ENCODE results near the gene FUS.
A peak's percentile ranks its signal among the peaks of the same experiment; 100 is the strongest.

Gene FUS

DNA sequence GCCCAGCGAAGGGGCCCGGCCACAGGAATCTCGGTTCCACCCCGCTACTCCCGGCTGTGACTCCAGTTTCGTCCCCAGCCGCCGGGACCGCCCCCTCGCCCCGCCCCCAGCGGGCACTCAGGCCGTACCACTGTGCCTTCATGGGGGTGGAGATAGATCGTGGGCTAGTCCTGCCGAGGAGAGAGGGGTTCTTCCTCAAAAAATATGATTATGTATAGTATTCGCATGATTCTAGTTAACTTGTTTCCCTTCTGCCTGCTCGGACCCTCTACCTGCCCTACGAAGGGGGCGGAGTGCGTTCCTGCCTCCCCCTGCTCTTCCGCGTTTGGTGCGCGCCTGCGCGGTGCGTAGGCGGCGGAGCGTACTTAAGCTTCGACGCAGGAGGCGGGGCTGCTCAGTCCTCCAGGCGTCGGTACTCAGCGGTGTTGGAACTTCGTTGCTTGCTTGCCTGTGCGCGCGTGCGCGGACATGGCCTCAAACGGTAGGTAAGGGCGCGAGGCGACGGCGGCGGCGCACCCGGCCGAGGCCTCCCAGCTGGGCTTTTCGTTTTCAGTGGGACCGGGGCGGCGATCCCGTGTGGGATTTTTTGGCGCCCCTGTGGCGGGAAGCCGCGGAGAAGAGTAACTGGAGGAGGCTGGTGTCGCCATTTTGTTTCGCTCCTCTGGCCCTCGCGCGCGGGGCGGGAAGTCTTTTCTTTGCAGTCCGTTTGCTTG is at the start of gene FUS:
Gene FUS (plus strand): TSS at position 393 of the 713 bp plus-strand sequence. CDS start 76 bp downstream, at position 469.
- Histone ChIP-seq H3K4me1 (ENCODE audit: insufficient read depth, low read length) (peaks cover 35% of the 10 kb centered on the region), H3K36me3 (ENCODE audit: insufficient read depth, low read length) (peaks cover 24% of the 10 kb centered on the region), H3K9me3 (ENCODE audit: low read length) (no peaks in the 10 kb centered on the region), H3K9ac (ENCODE audit: low read length) (peak within 1 kb of the TSS; percentile 99), H3K27ac (ENCODE audit: low read depth, low read length) (peak within 1 kb of the TSS; percentile 88), H3K27me3 (ENCODE audit: control insufficient read depth in 1 of 2, insufficient read depth in 2 of 2, low read length in 2 of 2) (no peaks in the 10 kb centered on the region), H3K4me3 (ENCODE audit: low read depth in 1 of 2, low read length in 2 of 2) (peak within 1 kb of the TSS; percentile 65 to 92)

DNA sequence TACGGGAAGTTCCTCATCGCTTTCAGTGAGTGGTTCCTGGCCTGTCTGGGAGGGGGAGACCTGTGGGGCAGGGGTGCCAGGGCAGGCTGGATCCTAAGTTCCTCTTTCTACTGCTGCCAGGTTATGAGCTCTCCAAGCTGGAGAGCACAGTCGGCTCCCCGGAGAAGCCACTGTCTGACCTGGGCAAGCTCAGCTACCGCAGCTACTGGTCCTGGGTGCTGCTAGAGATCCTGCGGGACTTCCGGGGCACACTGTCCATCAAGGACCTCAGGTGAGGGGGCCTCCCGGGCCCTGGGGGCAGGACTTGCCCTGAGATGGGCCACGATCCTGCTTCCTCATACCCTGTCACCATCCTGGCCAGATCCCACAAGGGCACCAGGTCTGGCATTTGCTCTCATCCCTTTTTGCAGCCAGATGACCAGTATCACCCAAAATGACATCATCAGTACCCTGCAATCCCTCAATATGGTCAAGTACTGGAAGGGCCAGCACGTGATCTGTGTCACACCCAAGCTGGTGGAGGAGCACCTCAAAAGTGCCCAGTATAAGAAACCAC is 49.5 kb upstream of the FUS start:
- Histone ChIP-seq H3K9me3 (ENCODE audit: low read length) (no peaks in the 10 kb centered on the region), H3K36me3 (ENCODE audit: insufficient read depth, low read length) (peaks cover 62% of the 10 kb centered on the region), H3K4me3 (ENCODE audit: low read depth in 1 of 2, low read length in 2 of 2) (no peak overlapping the region), H3K27ac (ENCODE audit: low read depth, low read length) (no peak overlapping the region), H3K27me3 (ENCODE audit: control insufficient read depth in 1 of 2, insufficient read depth in 2 of 2, low read length in 2 of 2) (peaks cover 0 to 2% of the 10 kb centered on the region in 2 donors), H3K9ac (ENCODE audit: low read length) (no peak overlapping the region), H3K4me1 (ENCODE audit: insufficient read depth, low read length) (peaks cover 9% of the 10 kb centered on the region)

DNA sequence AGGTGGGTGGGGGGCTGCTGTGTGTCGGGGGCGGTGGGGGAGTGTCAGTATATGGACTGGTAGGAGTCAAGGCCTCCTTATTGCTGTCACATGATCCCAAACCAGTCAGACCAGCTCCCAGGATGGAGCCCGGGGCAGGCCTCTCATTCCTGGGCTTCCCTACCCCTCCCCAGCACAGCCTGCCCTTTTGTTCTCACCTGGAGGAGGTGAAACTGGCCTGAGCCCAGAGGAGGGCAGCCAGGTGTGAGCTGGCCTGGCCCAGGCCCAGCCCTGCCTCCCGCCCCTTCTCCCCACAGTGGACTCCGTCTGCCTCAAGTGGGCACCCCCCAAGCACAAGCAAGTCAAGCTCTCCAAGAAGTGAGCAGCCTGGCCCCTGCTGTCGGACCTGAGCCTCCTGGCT is 49.0 kb upstream of the FUS start:
- Histone ChIP-seq H3K4me1 (ENCODE audit: insufficient read depth, low read length) (peaks cover 9% of the 10 kb centered on the region), H3K27ac (ENCODE audit: low read depth, low read length) (no peak overlapping the region), H3K4me3 (ENCODE audit: low read depth in 1 of 2, low read length in 2 of 2) (no peak overlapping the region), H3K36me3 (ENCODE audit: insufficient read depth, low read length) (peaks cover 59% of the 10 kb centered on the region), H3K9me3 (ENCODE audit: low read length) (no peaks in the 10 kb centered on the region), H3K9ac (ENCODE audit: low read length) (no peak overlapping the region), H3K27me3 (ENCODE audit: control insufficient read depth in 1 of 2, insufficient read depth in 2 of 2, low read length in 2 of 2) (peaks cover 0 to 7% of the 10 kb centered on the region in 2 donors)

DNA sequence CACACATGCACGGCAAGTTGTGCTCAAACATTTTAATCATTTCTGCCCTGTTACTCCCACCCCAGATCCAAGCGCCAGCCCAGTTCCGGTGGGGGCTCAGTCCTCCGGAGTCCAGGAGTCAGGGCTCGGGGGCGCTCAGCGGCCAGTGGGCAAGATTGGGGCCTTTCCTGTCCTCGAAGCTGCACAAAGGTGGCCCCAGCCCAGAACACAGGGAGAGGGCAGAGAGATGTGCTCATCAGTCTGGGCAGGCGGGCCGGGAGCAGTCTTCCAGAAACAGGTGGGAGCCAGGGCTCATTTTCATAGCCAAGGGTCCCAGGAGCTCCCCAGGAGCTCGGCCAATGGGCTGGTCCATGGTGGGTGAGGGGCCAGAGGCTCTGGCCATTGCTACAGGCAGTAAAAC is 48.5 kb upstream of the FUS start:
- H3K36me3 ChIP-seq (ENCODE audit: insufficient read depth, low read length) = peaks cover 56% of the 10 kb centered on the region
- no peak overlapping the region for H3K27ac ChIP-seq (ENCODE audit: low read depth, low read length)

DNA sequence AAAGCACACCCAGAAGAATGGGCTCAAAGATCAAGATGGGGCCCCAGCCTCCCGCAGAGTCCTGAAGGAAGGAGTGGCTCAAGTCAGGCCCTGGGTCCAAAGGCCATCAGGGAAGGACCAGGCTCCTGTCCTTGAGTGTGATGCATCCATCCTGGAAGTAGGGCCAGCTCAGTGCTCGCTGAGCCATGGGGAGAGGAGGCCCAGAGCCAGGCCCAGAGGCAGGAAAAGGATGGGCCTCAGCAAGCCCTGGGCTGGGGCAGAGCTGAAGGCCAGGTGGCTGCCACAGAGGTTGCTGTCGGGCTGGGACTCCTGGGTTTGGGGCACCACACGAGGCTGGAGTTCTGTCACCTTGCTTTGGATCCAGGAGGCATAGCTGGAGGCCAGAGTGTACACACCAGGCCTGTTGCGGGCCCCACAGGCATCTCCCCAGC is 48.1 kb upstream of the FUS start:
- peaks cover 55% of the 10 kb centered on the region for H3K36me3 ChIP-seq (ENCODE audit: insufficient read depth, low read length)
- peaks cover 9% of the 10 kb centered on the region for H3K4me1 ChIP-seq (ENCODE audit: insufficient read depth, low read length)
- H3K27me3 ChIP-seq (ENCODE audit: control insufficient read depth in 1 of 2, insufficient read depth in 2 of 2, low read length in 2 of 2) = peaks cover 0 to 12% of the 10 kb centered on the region in 2 donors
- no peak overlapping the region for H3K27ac ChIP-seq (ENCODE audit: low read depth, low read length)
- H3K9me3 ChIP-seq (ENCODE audit: low read length) = no peaks in the 10 kb centered on the region
- H3K4me3 ChIP-seq (ENCODE audit: low read depth in 1 of 2, low read length in 2 of 2) = no peak overlapping the region
- no peak overlapping the region for H3K9ac ChIP-seq (ENCODE audit: low read length)

More for the DNA sequence above, 48.5 kb upstream of the FUS start:
- Histone ChIP-seq H3K9me3 (ENCODE audit: low read length) (no peaks in the 10 kb centered on the region), H3K9ac (ENCODE audit: low read length) (no peak overlapping the region), H3K4me3 (ENCODE audit: low read depth in 1 of 2, low read length in 2 of 2) (no peak overlapping the region), H3K27me3 (ENCODE audit: control insufficient read depth in 1 of 2, insufficient read depth in 2 of 2, low read length in 2 of 2) (peaks cover 0 to 12% of the 10 kb centered on the region in 2 donors), H3K4me1 (ENCODE audit: insufficient read depth, low read length) (peaks cover 9% of the 10 kb centered on the region)

DNA sequence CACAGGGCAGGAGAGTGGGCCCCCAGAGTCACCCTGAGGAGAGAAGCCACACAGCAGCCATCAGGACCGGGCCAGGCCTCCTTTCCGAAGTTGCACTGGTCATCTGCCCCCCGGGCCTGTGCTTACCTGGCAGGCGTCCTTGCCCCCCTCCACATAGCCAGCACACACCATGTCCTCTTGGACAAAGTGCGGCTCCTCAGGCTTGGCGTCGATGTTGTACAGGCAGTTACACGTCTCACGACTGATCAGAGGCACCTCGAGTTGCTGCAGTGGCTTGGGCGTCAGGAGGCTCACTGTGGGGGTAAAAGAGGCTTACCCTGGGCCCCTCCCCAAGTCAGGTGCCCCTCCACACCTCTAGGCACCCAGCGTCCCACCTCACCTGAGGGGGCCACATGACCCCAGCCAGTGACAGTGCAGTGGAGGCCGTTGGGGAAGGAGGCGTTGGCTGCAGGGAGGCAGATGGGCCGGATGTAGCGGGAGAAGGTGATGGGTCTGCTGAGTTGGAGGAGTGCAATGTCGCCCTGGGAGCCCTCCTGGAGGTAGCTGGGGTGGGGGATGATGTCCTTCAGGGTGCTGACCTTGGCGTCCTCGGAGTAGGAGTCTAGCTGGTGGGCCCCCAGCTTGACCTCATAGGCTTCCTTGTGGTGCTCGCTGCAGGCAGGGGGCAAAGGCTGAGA is 47.5 kb upstream of the FUS start:
- peaks cover 9% of the 10 kb centered on the region for H3K4me1 ChIP-seq (ENCODE audit: insufficient read depth, low read length)
- H3K36me3 ChIP-seq (ENCODE audit: insufficient read depth, low read length) = peaks cover 49% of the 10 kb centered on the region
- H3K9ac ChIP-seq (ENCODE audit: low read length) = no peak overlapping the region
- no peaks in the 10 kb centered on the region for H3K9me3 ChIP-seq (ENCODE audit: low read length)
- no peak overlapping the region for H3K27ac ChIP-seq (ENCODE audit: low read depth, low read length)
- no peak overlapping the region for H3K4me3 ChIP-seq (ENCODE audit: low read depth in 1 of 2, low read length in 2 of 2)
- H3K27me3 ChIP-seq (ENCODE audit: control insufficient read depth in 1 of 2, insufficient read depth in 2 of 2, low read length in 2 of 2) = peaks cover 0 to 12% of the 10 kb centered on the region in 2 donors

DNA sequence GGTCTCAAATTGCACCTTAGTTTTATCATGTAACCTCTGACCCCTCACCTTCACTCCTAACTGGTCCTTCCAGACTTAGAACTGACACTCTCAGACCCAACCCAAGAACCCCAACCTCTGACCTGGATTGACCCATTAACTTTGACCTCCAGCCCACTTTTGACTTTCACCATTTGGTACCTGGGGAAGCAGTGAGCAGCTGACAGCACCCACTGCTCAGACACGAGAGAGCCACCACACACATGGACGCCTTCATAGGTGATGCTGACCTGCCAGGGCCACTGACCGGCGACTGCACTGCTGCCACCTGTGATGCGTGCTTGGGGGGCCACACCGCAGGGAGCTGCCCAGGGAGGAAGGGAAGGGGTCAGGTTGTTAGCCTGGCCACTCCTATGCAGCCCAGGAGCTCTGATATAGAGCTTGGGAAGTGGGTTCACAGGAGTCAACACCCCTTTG is 46.9 kb upstream of the FUS start:
- H3K27ac ChIP-seq (ENCODE audit: low read depth, low read length) = no peak overlapping the region

DNA sequence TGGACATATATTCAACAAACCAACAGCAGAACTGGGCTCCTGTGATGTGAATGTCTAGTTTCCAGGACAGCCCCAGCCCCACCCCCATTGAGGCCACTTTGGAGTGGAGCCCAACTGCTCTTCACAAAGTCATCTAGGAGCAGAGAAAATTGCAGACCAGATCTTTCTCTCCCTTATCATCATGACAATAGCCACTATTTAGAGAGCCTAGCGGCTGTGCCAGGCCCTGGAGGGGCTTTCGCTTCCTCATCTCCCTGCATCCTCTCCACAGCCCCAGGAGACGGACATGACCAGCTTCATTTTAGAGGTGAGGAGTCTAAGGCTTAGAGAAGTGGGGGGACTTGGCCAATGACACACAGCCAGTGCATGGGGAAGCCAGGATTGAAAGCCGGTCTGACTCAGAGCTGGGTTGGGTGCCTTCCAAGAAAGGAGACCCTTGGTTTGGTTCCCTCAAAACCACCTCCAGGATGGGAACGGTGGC is 45.8 kb upstream of the FUS start:
- H3K27me3 ChIP-seq (ENCODE audit: control insufficient read depth in 1 of 2, insufficient read depth in 2 of 2, low read length in 2 of 2) = peaks cover 0 to 12% of the 10 kb centered on the region in 2 donors
- H3K36me3 ChIP-seq (ENCODE audit: insufficient read depth, low read length) = peaks cover 33% of the 10 kb centered on the region
- no peak overlapping the region for H3K9ac ChIP-seq (ENCODE audit: low read length)
- H3K27ac ChIP-seq (ENCODE audit: low read depth, low read length) = no peak overlapping the region
- no peak overlapping the region for H3K4me3 ChIP-seq (ENCODE audit: low read depth in 1 of 2, low read length in 2 of 2)
- H3K4me1 ChIP-seq (ENCODE audit: insufficient read depth, low read length) = peaks cover 9% of the 10 kb centered on the region
- no peaks in the 10 kb centered on the region for H3K9me3 ChIP-seq (ENCODE audit: low read length)

More for the DNA sequence above, 46.9 kb upstream of the FUS start:
- Histone ChIP-seq H3K36me3 (ENCODE audit: insufficient read depth, low read length) (peaks cover 43% of the 10 kb centered on the region), H3K4me3 (ENCODE audit: low read depth in 1 of 2, low read length in 2 of 2) (no peak overlapping the region), H3K9ac (ENCODE audit: low read length) (no peak overlapping the region), H3K4me1 (ENCODE audit: insufficient read depth, low read length) (peaks cover 9% of the 10 kb centered on the region), H3K9me3 (ENCODE audit: low read length) (no peaks in the 10 kb centered on the region), H3K27me3 (ENCODE audit: control insufficient read depth in 1 of 2, insufficient read depth in 2 of 2, low read length in 2 of 2) (peaks cover 0 to 12% of the 10 kb centered on the region in 2 donors)

DNA sequence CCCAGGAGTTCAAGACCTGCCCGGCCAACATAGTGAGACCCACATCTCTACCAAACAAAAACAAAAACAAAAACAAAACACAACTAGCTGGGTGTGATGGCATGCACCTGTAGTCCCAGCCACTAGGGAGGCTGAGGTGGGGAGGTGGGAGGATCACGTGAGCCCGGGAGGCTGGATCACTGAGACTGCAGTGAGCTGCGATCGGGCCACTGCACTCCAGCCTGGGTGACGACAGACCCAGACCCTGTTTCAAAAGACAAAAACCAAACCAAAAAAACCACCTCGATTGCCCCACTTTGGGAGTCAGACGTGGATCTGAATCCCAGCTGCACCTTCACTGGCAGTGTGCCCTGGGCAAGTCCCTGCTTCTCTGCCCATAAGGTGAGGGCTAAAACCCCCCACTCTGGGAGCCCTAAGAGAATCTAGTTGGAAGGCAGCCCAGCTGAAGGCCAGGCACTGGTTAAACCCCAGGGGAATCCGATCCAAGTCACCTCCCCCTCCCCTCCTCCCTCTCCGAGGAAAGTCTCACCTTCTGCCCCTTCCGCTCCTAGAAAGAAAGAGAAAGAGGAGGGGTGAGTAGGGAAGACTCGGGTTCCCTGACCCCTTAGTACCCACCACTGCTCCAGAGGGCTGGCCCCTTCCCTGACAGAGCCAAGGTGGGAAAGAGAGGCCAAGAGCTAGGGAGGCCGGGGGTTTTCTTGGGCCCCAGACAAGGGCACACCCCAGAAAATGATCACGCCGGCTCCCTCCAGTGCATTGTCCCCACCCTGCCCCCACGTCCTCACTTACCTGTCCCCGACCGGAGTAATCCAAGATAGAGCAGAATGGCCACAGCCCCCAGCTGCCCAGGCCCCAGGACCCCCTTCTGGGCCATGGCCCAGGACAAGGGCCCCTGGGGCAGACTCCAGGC is 45.1 kb upstream of the FUS start:
- H3K27ac ChIP-seq (ENCODE audit: low read depth, low read length) = no peak overlapping the region
- H3K9ac ChIP-seq (ENCODE audit: low read length) = no peak overlapping the region
- H3K36me3 ChIP-seq (ENCODE audit: insufficient read depth, low read length) = peaks cover 25% of the 10 kb centered on the region
- no peak overlapping the region for H3K4me3 ChIP-seq (ENCODE audit: low read depth in 1 of 2, low read length in 2 of 2)
- peaks cover 5% of the 10 kb centered on the region for H3K4me1 ChIP-seq (ENCODE audit: insufficient read depth, low read length)
- H3K27me3 ChIP-seq (ENCODE audit: control insufficient read depth in 1 of 2, insufficient read depth in 2 of 2, low read length in 2 of 2) = peaks cover 0 to 12% of the 10 kb centered on the region in 2 donors
- H3K9me3 ChIP-seq (ENCODE audit: low read length) = no peaks in the 10 kb centered on the region

DNA sequence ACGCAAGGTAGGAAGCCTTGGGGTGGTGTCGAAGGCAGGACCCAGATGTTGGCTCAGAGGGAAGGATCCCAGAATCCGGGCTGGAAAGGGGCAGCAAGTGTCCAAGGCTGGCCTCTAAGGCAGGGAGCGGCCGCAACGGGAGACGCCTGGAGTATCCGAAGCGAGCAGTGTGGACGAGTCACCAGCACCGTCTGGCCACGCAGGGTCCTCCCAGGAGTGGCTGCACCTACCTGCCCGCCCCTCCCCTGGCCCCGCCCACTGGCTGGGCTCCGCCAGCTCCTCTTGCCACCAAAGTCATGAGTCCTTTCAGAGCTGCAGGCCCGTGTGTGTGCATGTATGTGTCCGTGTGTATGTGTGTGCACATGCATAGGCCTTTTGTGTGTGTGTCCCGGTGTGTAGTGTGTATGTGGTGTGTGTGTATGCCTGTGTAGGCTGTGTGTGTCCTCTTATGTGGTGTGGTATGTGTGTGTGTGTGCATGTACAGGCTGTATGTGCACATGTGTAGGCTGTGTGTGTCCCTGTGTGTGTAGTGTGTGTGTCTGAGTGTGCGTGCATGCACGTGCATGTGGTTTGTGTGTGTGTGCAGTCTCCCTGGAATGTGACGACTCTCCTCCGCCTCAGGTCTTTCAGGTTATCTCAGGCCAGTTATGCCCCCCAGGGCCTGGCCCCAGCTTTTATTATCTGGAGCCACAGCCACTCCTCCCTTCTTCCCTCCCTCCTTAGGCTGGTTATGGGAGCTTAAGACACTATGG is 44.2 kb upstream of the FUS start, which contains the start of gene PRSS8:
Gene PRSS8 (minus strand): TSS at position 193 of the 752 bp plus-strand sequence. CDS start 229 bp downstream, outside the sequence.
- Histone ChIP-seq H3K27me3 (ENCODE audit: control insufficient read depth in 1 of 2, insufficient read depth in 2 of 2, low read length in 2 of 2) (peaks cover 0 to 12% of the 10 kb centered on the region in 2 donors), H3K9ac (ENCODE audit: low read length) (no peak within 1 kb of the TSS), H3K36me3 (ENCODE audit: insufficient read depth, low read length) (peaks cover 19% of the 10 kb centered on the region), H3K27ac (ENCODE audit: low read depth, low read length) (no peak within 1 kb of the TSS), H3K4me3 (ENCODE audit: low read depth in 1 of 2, low read length in 2 of 2) (no peak within 1 kb of the TSS), H3K9me3 (ENCODE audit: low read length) (no peaks in the 10 kb centered on the region), H3K4me1 (ENCODE audit: insufficient read depth, low read length) (peaks cover 7% of the 10 kb centered on the region)

Measured in muscle layer of colon (tissue), 2 donors.